ENCODE measurements around the gene GALNT17. TPM values are rescaled to one million over a fixed set of nuclear protein-coding genes. Genes with fewer than 3 reads are reported as not detected.
A peak's percentile ranks its signal among the peaks of the same experiment; 100 is the strongest.

The GALNT17 gene
- total RNA-seq, 1 donor from 2014 or later: 6.0 TPM

- DNase-seq (ENCODE audit: low spot score): peak; percentile 7
These were observed 608.2 kb downstream of the GALNT17 start for GRCh38 chr7:71740174-71740560.

GRCh38 chr7:71746006-71746405 lies 614.1 kb downstream of the GALNT17 start:
- no peak for DNase-seq (ENCODE audit: low spot score)

- DNase-seq (ENCODE audit: low spot score): no peak
These were observed 618.3 kb downstream of the GALNT17 start for GRCh38 chr7:71750290-71750689.

- DNase-seq (ENCODE audit: low spot score): no peak
These were observed 620.4 kb downstream of the GALNT17 start for GRCh38 chr7:71752171-71752935.

- DNase-seq (ENCODE audit: low spot score): no peak
These were observed 621.3 kb downstream of the GALNT17 start for GRCh38 chr7:71753236-71753635.

- no peak for DNase-seq (ENCODE audit: low spot score)
These were observed 622.2 kb downstream of the GALNT17 start for GRCh38 chr7:71753956-71754664.

- DNase-seq (ENCODE audit: low spot score): no peak
These were observed 622.9 kb downstream of the GALNT17 start for GRCh38 chr7:71754828-71755227.

- no peak for DNase-seq (ENCODE audit: low spot score)
These were observed 629.4 kb downstream of the GALNT17 start for GRCh38 chr7:71761336-71761735.
